ENCODE data around the gene MPZL1. TPM values are rescaled to one million over a fixed set of nuclear protein-coding genes. Genes with fewer than 3 reads are reported as not detected.
A peak's percentile ranks its signal among the peaks of the same experiment; 100 is the strongest.

MPZL1 gene
- total RNA-seq, 1 donor from 2014 or later: 34.4 TPM

DNA sequence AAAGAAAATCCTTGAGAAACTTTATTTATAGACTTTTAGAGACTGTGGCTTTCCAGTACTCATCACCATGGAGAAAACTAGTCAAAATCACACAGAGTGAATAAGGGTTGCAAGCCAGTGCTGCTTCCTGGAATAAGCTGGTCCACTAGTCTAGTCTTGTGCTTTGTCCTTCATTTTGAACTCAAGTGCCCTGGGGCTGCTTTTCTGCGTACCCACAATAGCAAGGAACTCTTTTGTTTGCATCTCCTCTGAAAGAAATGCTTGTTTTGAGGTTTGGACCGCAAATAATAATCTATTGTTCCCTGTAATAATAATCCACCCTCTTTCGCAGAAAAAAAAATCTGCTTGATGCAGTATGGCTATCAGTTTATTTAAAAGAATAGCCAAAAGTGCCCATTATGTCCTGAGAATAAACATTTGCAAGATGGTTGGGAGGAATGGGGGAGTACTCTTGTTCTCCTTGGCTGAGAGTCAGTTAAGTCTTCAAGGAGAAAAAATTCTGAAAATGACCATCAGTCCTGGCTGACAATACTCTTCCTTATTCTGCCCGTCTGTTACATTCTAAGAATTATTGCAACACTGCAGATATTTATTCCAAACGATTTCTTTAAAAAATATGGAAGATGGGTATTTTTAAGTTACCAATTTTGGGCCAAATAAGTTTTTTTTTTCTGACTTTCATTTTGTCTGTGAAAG, 41.9 kb downstream of the MPZL1 start:
- ATAC-seq (ENCODE audit: poor library complexity) (peak; percentile 74), DNase-seq (no peak)
- intact Hi-C loops (cut with DNase I): no loop called here

GRCh38 chr1:167764458-167765330, 42.9 kb downstream of the MPZL1 start:
- intact Hi-C loops (cut with DNase I): no loop called here
- ATAC-seq (ENCODE audit: poor library complexity) (no peak), DNase-seq (no peak)

- ATAC-seq (ENCODE audit: poor library complexity): no peak
- intact Hi-C loops (cut with DNase I): no loop called here
- DNase-seq: no peak
Measured at GRCh38 chr1:167765496-167765895, 43.7 kb downstream of the MPZL1 start.

DNA sequence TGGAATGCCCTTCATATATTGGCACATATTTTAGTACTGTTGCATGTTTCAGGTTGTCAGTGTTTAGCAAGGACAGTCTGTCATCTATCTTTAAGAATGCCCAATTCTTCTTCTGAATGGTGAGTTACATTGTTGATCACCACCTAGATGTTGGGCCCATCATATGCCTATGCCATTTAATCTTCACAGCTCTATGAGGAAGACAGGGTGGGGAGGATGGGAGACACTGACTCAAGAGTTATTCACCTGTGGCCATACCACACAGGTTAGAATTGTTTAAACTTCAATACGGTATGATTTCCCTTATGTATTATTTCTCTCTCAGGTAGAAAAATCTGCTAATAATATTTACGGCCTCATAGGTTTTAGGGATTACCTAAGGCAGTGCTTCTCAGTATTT, 44.8 kb downstream of the MPZL1 start:
- ATAC-seq (ENCODE audit: poor library complexity) (no peak), DNase-seq (no peak)
- intact Hi-C loops (cut with DNase I): no loop called here

- intact Hi-C loops (cut with DNase I): no loop called here
- ATAC-seq (ENCODE audit: poor library complexity): peak; percentile 25
- DNase-seq: no peak
Measured at GRCh38 chr1:167767761-167768160, 46.0 kb downstream of the MPZL1 start.

GRCh38 chr1:167770127-167770526, 48.3 kb downstream of the MPZL1 start:
- DNase-seq: no peak
- intact Hi-C loops (cut with DNase I): no loop called here
- ATAC-seq (ENCODE audit: poor library complexity): no peak

- ATAC-seq (ENCODE audit: poor library complexity): no peak
- intact Hi-C loops (cut with DNase I): no loop called here
- no peak for DNase-seq
Measured at GRCh38 chr1:167772436-167772835, 50.7 kb downstream of the MPZL1 start.

GRCh38 chr1:167773516-167773915, 51.7 kb downstream of the MPZL1 start:
- no peak for ATAC-seq (ENCODE audit: poor library complexity)
- no peak for DNase-seq

DNA sequence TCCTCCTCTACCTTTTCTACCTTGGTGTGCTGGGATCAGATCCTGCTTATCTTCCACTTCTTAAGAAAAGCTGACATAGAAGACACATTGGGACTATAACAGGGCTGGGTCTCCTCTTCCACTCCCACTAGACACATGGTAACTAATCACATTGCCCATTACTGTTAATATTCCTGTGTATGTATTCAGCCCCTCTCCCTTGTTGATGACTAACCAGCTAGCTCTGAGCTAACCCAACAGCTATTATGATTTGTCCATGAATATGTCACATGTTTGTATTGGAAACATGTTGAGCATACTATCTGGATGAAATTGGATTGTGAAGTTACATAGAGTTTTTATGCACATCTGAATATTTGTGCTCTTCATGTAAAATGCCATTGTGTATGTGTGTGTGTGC, 52.9 kb downstream of the MPZL1 start:
- ATAC-seq (ENCODE audit: poor library complexity) (no peak), DNase-seq (no peak)
- intact Hi-C loops (cut with DNase I): no loop called here

More at GRCh38 chr1:167773516-167773915, 51.7 kb downstream of the MPZL1 start:
- intact Hi-C loops (cut with DNase I): no loop called here

DNA sequence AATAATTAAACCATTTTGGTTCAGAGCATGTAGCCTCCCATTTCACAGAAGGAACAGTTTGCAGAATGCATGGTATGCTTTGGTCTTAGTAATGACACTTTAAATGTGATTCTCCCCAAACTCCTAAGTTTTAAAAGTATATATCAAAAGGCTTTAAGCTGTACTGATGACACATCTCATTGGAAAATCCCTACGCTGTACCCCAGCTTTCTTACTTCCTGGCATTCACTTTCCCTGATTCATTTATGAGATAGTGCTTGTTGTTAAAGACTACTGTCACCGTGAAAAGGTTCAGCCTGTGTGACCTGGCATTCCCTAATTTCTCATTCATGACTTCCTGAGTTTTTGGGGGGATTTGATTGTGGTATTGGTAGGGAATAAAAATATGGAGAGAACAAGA, 53.4 kb downstream of the MPZL1 start:
- no peak for DNase-seq
- intact Hi-C loops (cut with DNase I): no loop called here
- ATAC-seq (ENCODE audit: poor library complexity): no peak

- no peak for DNase-seq
- no peak for ATAC-seq (ENCODE audit: poor library complexity)
- intact Hi-C loops (cut with DNase I): no loop called here
Measured at GRCh38 chr1:167776151-167776550, 54.4 kb downstream of the MPZL1 start.

DNA sequence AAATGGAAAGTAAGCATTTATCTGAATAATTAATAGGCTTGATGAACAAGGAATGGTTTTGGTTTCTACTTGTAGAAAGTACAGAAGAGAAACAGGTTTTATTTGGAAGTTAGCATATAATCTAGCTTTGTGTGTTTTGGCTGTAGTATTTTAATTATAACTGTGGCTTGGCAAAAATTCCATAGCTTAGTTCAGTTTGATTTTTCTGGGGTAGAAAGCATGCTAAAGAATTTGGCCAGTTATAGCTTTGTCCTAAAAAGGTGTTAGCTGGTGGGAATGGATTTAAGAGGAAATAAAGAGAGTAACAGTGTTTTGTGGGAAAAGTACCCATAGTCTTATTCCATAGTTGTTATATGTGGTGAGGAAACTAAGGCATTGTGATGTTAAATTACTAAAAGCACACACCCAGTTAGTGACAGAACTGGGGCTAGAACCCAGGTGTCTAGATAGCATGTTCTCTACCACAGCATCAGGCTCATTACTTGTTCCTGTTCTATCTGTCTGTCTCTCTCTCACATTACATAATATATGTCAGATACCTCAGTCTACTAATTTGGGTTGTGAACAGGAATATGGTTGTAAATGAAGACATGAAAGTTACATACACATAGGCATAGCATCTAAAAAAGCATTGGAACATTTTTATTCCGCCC, 55.0 kb downstream of the MPZL1 start:
- intact Hi-C loops (cut with DNase I): no loop called here
- ATAC-seq (ENCODE audit: poor library complexity) (no peak), DNase-seq (no peak)

GRCh38 chr1:167777269-167777650, 55.5 kb downstream of the MPZL1 start:
- no peak for DNase-seq
- intact Hi-C loops (cut with DNase I): no loop called here
- ATAC-seq (ENCODE audit: poor library complexity): no peak

GRCh38 chr1:167781558-167781957, 59.8 kb downstream of the MPZL1 start:
- no peak for DNase-seq
- intact Hi-C loops (cut with DNase I): no loop called here
- no peak for ATAC-seq (ENCODE audit: poor library complexity)

DNA sequence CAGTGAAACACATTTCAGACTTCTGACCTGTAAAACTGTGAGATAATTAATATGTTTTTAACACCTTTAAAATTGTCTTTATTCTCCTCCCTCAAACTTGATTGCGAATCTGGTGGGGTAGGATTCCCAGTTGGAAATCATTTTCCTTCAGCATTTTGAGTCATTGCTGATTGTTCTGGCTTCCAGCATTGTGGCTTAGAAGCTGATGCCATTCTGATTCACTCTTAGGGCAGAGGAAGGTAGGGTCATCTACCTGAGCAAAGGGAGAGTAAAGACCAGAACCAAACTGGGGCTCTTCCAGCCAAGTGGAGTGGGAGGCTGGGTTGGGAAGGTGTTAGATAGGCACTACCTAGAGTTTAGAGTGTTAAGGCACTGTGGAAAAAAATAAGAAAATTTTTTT, 61.2 kb downstream of the MPZL1 start:
- no peak for ATAC-seq (ENCODE audit: poor library complexity)
- no peak for DNase-seq
- intact Hi-C loops (cut with DNase I): no loop called here

- intact Hi-C loops (cut with DNase I): no loop called here
- ATAC-seq (ENCODE audit: poor library complexity): no peak
- DNase-seq: no peak
Measured at GRCh38 chr1:167784876-167785550, 63.2 kb downstream of the MPZL1 start.

GRCh38 chr1:167786502-167786901, 64.7 kb downstream of the MPZL1 start:
- no peak for ATAC-seq (ENCODE audit: poor library complexity)
- DNase-seq: no peak
- intact Hi-C loops (cut with DNase I): no loop called here

GRCh38 chr1:167789501-167789900, 67.7 kb downstream of the MPZL1 start:
- intact Hi-C loops (cut with DNase I): no loop called here
- DNase-seq: no peak
- no peak for ATAC-seq (ENCODE audit: poor library complexity)

- ATAC-seq (ENCODE audit: poor library complexity) (no peak), DNase-seq (no peak)
- intact Hi-C loops (cut with DNase I): no loop called here
Measured at GRCh38 chr1:167790117-167790516, 68.3 kb downstream of the MPZL1 start.

Data from Right ventricle myocardium superior (tissue), 1 donor.